Left lung (tissue), 14 donors: ENCODE results near the gene SLCO4A1. TPM values are rescaled to one million over a fixed set of nuclear protein-coding genes. Genes with fewer than 3 reads are reported as not detected.

Source experiments
- ATAC-seq: fragments of 200-7000 bp; cut with Tn5 transposase; one replicate; pipeline ENCODE4 v1.9.1; 2020; ENCODE audit warnings: moderate library complexity
- DNase-seq, 4 donors: peaks; one replicate each; pipeline ENCODE4 v3.0.0-alpha.2; 2013 to 2020
- H3K27ac ChIP-seq, 2 donors: fragments of 200-600 bp; sonication (generic) in 1 of 2; one replicate each; pipeline versions ENCODE4 v1.5.0 to v1.8.0; 2020 to 2021
- H3K27me3 ChIP-seq, 2 donors: fragments of 200-600 bp; sonication (generic) in 1 of 2; one replicate each; pipeline versions ENCODE4 v1.5.0 to v1.8.0; 2020 to 2021
- H3K36me3 ChIP-seq, 2 donors: fragments of 200-600 bp; sonication (generic) in 1 of 2; one replicate each; pipeline versions ENCODE4 v1.5.0 to v1.8.0; 2020 to 2021
- H3K4me1 ChIP-seq, 2 donors: fragments of 200-600 bp; one replicate each; pipeline ENCODE4 v1.8.0; 2021
- H3K4me3 ChIP-seq, 2 donors: fragments of 200-600 bp; sonication (generic) in 1 of 2; one replicate each; pipeline versions ENCODE4 v1.5.0 to v1.8.0; 2020 to 2021; ENCODE audit warnings: mild to moderate bottlenecking in 1 of 2
- H3K9me3 ChIP-seq, 2 donors: fragments of 200-600 bp; sonication (generic) in 1 of 2; one replicate each; pipeline versions ENCODE4 v1.5.0 to v1.8.0; 2020 to 2021
- CTCF ChIP-seq, 2 donors: fragments of 200-600 bp; sonication (generic) in 1 of 2; IDR thresholded peaks; one replicate each; pipeline versions ENCODE4 v1.5.0 to v1.8.0; 2021; ENCODE audit warnings: antibody characterized with exemption in 2 of 2
- intact Hi-C, 2 donors: fragments of 100-400 bp; cut with DNase I; formaldehyde crosslinking; loops; one replicate each; pipeline versions ENCODE4 v1.11.2 to v1.14.2; 2022
- long read RNA-seq, 12 donors: library from polyadenylated mRNA in 2 of 12; unstranded in 2 of 12; transcript quantifications; one replicate each; pipeline ENCODE4 v2.0.0 and lab custom pipeline, GENCODE V29; 2019 to 2026
- polyA plus RNA-seq, 6 donors: library from polyadenylated mRNA; unstranded; fragments of 120-200 nt; gene quantifications; one replicate each; pipeline ENCODE4 v1.2.1, GENCODE V29; 2013; ENCODE audit not compliant: insufficient read length in 6 of 6
- total RNA-seq, 2 donors: library from RNA; stranded (reverse); fragmentation: NEBNext Ultra II Directional; extraction: Animal tissue kit (Norgen Biotek cat#: 25700); gene quantifications; one replicate each; pipeline ENCODE4 v1.2.1, GENCODE V29; 2021
- donor health status: DM: no; HTN: yes; CAD: no.
- donor health status: DM: no; HTN: no; CAD: no.

The SLCO4A1 gene, protein sequence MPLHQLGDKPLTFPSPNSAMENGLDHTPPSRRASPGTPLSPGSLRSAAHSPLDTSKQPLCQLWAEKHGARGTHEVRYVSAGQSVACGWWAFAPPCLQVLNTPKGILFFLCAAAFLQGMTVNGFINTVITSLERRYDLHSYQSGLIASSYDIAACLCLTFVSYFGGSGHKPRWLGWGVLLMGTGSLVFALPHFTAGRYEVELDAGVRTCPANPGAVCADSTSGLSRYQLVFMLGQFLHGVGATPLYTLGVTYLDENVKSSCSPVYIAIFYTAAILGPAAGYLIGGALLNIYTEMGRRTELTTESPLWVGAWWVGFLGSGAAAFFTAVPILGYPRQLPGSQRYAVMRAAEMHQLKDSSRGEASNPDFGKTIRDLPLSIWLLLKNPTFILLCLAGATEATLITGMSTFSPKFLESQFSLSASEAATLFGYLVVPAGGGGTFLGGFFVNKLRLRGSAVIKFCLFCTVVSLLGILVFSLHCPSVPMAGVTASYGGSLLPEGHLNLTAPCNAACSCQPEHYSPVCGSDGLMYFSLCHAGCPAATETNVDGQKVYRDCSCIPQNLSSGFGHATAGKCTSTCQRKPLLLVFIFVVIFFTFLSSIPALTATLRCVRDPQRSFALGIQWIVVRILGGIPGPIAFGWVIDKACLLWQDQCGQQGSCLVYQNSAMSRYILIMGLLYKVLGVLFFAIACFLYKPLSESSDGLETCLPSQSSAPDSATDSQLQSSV
- total RNA-seq = 10 to 100 TPM; 11.5 to 47.2 TPM
- under 1 TPM; 0.20 to 0.77 (median 0.58) TPM for polyA plus RNA-seq
- long read RNA-seq, donor 1 = 0 reads
- long read RNA-seq, donor 2 = 0 reads
- long read RNA-seq, donor 3 = 0 reads
- long read RNA-seq, donor 4, partial matches to known transcripts = 1 of 2 reads
- long read RNA-seq, donor 4, other reads (novel, unspliced or antisense) = 0 of 2 reads
- long read RNA-seq, donor 5 = 0 reads
- long read RNA-seq, donor 6 = 0 reads
- long read RNA-seq, donor 7 = 0 reads
- long read RNA-seq, donor 8 = 0 reads
- long read RNA-seq, donor 9 = 0 reads
- long read RNA-seq, donor 10, transcript SLCO4A1-201 (12 exons, 2,776 nt) = major isoform, 7 of 13 reads
- long read RNA-seq, donor 10, partial matches to known transcripts = 2 of 13 reads
- long read RNA-seq, donor 10, other reads (novel, unspliced or antisense) = 4 of 13 reads
- long read RNA-seq, donor 11, partial matches to known transcripts = 0 of 1 reads
- long read RNA-seq, donor 11, other reads (novel, unspliced or antisense) = 0 of 1 reads
- long read RNA-seq, donor 12 = 0 reads

DNA sequence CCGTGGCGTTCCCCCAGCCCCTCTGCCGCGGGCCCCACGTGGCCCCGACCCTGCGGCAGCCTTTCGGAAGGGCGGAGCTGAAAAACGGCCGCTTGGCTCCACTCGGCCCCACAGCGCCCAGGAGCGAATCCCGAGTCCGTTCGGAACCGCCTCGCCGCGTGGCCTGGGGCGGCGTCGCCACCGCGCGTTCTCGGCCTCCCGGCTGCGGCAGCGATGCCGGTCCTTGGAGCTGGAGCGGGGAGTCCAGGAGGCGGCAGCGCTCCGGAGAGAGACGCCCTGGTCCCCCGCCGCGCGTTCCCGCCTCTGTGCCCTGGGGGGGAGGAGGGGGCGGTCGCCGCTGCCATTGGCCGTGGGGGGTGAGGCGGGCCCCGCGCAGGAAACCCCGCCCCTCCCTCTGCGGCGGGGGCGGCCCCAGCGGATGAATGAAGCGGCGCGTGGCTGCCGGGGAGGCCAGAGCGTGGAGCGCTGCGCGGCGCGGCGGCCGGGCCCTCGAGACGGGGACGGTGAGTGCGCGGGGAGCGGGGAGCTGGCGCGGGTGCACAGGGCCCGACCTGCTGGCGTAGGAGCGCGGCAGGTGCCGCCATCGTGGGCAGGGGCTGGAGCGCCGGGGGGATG, at the start of gene SLCO4A1:
Gene SLCO4A1 (plus strand): TSS at position 453 of the 615 bp plus-strand sequence. CDS start 13,952 bp downstream, outside the sequence.
- ATAC-seq (peak; percentile 90), DNase-seq (peak in 3 of 4 donors; percentile 44 to 96 (median 77))
- peaks cover 15 to 68% of the 10 kb centered on the region in 2 donors for H3K27me3 ChIP-seq
- peak in 1 of 2 donors; percentile 8 for TF ChIP-seq CTCF (IDR thresholded peaks at IDR 0.05)
- H3K36me3 ChIP-seq = peaks cover 0 to 15% of the 10 kb centered on the region in 2 donors
- intact Hi-C loops = no loop called here
- H3K4me1 ChIP-seq = peaks cover 19 to 60% of the 10 kb centered on the region in 2 donors
- H3K9me3 ChIP-seq = no peaks in the 10 kb centered on the region
- H3K27ac ChIP-seq = peak within 1 kb of the TSS; percentile 46 to 82
- H3K4me3 ChIP-seq = peak within 1 kb of the TSS; percentile 40 to 90

- intact Hi-C loops = no loop called here
- DNase-seq (peak in 1 of 4 donors; percentile 23), ATAC-seq (no peak)
- peaks cover 0 to 23% of the 10 kb centered on the region in 2 donors for H3K4me1 ChIP-seq
- no peaks in the 10 kb centered on the region for H3K36me3 ChIP-seq
- H3K27ac ChIP-seq = no peak overlapping the region
- H3K9me3 ChIP-seq = no peaks in the 10 kb centered on the region
- no peak for TF ChIP-seq CTCF (IDR thresholded peaks at IDR 0.05)
- no peak overlapping the region for H3K4me3 ChIP-seq
- H3K27me3 ChIP-seq = peaks cover 0 to 68% of the 10 kb centered on the region in 2 donors
These were observed 49.7 kb upstream of the SLCO4A1 start for GRCh38 chr20:62592506-62593177.

DNA sequence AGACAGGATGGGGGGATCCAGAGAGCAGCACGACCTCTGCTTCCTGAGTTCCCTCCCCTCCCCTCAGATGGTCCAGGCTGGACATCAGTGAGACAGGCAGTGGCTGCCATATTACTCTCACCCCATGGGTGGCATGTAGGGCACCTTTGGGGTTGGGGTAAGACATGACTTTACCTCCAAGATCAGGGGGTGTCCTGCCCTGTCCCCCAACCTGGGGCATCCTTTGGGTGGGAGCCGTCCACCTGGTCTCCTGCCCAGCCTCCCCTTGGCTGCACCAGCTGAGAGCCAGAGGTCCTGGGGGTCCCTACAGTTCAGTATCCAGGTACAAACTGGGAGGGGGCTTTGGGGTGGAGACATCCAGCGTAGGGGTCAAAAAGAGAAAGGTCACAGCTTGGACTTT, 48.7 kb upstream of the SLCO4A1 start:
- Histone ChIP-seq H3K4me3 (no peak overlapping the region), H3K4me1 (peaks cover 0 to 17% of the 10 kb centered on the region in 2 donors), H3K27me3 (peaks cover 0 to 59% of the 10 kb centered on the region in 2 donors), H3K9me3 (no peaks in the 10 kb centered on the region), H3K36me3 (no peaks in the 10 kb centered on the region), H3K27ac (no peak overlapping the region)
- no peak for ATAC-seq
- peak in 1 of 4 donors; percentile 17 for DNase-seq
- intact Hi-C loops = no loop called here
- TF ChIP-seq CTCF (IDR thresholded peaks at IDR 0.05) = no peak

DNA sequence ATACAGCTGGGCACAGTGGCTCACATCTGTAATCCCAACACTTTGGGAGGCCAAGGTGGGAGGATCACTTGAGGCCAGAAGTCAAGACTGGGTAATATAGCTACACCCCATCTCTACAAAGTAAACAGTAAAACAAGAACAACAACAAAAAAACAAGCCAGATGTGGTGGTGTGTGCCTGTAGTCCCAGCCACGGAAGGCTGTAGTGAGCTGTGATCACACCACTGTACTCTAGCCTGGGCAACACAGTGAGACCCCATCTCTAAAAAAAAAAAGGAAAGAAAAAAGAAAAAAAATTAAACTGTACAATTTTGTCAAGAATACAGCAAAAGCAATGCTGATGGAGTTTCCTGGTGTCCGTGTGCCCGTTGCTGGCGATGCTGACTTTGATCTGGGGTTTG, 47.2 kb upstream of the SLCO4A1 start:
- Histone ChIP-seq H3K9me3 (no peaks in the 10 kb centered on the region), H3K36me3 (no peaks in the 10 kb centered on the region), H3K4me1 (peaks cover 0 to 30% of the 10 kb centered on the region in 2 donors), H3K27ac (no peak overlapping the region), H3K27me3 (peaks cover 0 to 44% of the 10 kb centered on the region in 2 donors), H3K4me3 (no peak overlapping the region)
- no peak for ATAC-seq
- DNase-seq = no peak
- intact Hi-C loops = no loop called here
- no peak for TF ChIP-seq CTCF (IDR thresholded peaks at IDR 0.05)
